Right ventricle myocardium superior (tissue), 1 donor: ENCODE data around the gene CPT1B. TPM values are rescaled to one million over a fixed set of nuclear protein-coding genes. Genes with fewer than 3 reads are reported as not detected.
"Not testable (repeated sequence)": the region's sequence is repeated elsewhere in the genome, so short reads cannot be mapped to it uniquely, and the experiment has no call there.

Source experiments
- ATAC-seq: fragments of 200-7000 bp; cut with Tn5 transposase; one replicate; pipeline ENCODE4 v1.9.1; 2020; ENCODE audit warnings: mild to moderate bottlenecking; ENCODE audit not compliant: poor library complexity
- DNase-seq: peaks from one replicate; pipeline ENCODE4 v3.0.0-alpha.2; 2020
- intact Hi-C: fragments of 100-400 bp; cut with DNase I; formaldehyde crosslinking; loops from one replicate; pipeline ENCODE4 v1.11.2; 2022
- total RNA-seq: library from RNA; stranded (reverse); fragmentation: NEBNext Ultra II Directional; extraction: Animal tissue kit (Norgen Biotek cat#: 25700); gene quantifications from one replicate; pipeline ENCODE4 v1.2.1, GENCODE V29; 2021
- donor health status: DM: no; HTN: yes; CAD: no; lungs with severe emphysema.

The CPT1B gene
- total RNA-seq, 1 donor from 2014 or later = 402 TPM

GRCh38 chr22:50526108-50526833, 52.0 kb downstream of the CPT1B start:
- DNase-seq (peak; percentile 91), ATAC-seq (peak; percentile 30)
- intact Hi-C loops = no loop called here

- ATAC-seq (peak; percentile 14), DNase-seq (no peak)
- intact Hi-C loops = no loop called here
Measured at GRCh38 chr22:50525858-50526107, 52.4 kb downstream of the CPT1B start.

GRCh38 chr22:50525104-50525857, 52.9 kb downstream of the CPT1B start, which contains the start of gene SCO2:
TSS of gene SCO2 (minus strand) at chr22:50525598. CDS start at chr22:50524411, 1,187 bp downstream.
- intact Hi-C loops = no loop called here

DNA sequence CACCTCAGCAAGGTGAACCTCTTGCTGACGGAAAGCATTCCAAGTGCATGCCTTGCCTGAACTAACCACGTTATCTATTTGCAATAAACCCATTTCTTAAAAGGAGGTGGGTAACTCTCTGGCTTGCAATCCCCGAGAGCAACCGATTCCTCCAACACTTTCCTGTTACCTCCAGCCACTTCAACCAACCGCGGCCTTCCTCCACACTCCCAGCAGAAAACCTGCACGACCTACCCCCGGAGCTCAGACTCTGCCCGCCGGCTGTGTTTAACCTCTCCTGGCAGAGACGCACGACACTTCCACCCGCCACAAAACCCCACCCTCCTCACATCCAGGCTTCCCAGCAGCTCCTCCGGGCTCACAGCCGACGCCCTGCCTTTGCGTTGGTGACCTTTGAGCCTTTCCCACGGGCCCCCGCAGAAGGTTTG, 53.5 kb downstream of the CPT1B start:
- ATAC-seq = no peak
- DNase-seq = no peak
- intact Hi-C loops = no loop called here

More at GRCh38 chr22:50525104-50525857, 52.9 kb downstream of the CPT1B start, which contains the start of gene SCO2:
- DNase-seq (peak; percentile 98), ATAC-seq (peak; percentile 78)

DNA sequence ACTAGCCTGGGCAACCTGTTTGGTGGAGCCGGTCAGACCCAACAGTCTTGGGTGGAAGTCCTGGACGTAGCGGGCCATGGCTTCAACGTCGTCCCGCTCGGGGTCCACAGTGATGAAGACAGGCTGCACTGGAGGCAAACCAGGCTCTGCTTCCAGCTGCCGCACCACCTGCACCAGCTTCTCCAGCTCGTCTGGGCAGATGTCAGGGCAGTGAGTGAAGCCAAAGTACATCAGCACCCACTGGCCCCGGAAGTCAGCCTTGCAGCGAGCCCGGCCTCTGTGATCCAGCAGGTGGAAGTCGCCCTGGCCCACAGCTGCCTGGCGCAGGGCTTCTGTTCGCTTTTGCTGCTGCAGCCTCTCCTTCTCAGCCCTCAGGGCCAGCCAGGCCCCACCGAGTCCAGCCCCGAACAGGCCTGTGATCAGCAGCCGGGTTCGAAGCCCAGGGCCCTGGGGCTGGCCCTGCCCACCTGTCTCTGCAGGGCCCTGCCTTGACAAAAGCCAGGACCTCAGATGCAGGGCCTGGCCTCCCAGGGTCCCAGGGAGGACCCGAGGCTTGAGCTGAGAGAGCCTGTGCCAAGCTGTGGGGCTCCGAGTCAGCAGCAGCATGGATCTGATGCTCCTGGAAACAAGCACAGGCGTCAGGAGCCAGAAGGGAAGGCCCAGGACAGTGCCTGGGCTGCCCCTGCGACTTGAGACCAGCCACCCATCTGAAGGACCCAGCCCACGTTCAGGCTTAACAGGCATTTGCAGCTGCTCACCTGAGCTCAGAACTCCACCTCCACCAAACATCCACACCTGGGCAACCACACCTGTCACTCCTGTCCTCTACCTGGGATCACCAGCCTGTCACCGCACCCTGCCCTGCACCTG, 54.2 kb downstream of the CPT1B start:
- intact Hi-C loops = no loop called here
- DNase-seq (no peak), ATAC-seq (no peak)

- intact Hi-C loops = no loop called here
- DNase-seq = no peak
- ATAC-seq = no peak
Measured at GRCh38 chr22:50523458-50523805, 54.8 kb downstream of the CPT1B start.

DNA sequence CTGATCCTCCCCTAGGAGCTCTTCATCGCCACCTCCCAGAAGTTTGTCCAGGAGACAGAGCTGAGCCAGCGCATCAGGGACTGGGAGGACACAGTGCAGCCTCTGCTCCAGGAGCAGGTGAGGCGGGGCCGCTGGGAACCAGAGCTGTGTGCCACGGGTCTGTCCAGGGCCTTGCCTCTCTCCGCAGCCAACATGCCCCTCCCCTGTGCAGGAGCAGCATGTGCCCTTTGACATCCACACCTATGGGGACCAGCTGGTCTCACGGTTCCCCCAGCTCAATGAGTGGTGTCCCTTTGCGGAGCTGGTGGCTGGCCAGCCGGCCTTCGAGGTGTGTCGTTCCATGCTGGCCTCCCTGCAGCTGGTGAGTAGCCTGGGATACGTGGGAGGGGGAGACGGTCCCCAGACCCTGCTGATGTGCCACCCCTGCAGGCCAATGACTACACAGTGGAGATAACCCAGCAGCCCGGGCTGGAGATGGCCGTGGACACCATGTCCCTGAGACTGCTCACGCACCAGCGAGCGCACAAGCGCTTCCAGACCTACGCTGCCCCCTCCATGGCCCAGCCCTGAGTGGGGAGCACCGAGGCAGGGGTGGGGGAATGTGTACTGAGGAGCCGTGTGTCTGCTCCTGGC, 55.3 kb downstream of the CPT1B start:
- no peak for ATAC-seq
- no peak for DNase-seq
- intact Hi-C loops = no loop called here

DNA sequence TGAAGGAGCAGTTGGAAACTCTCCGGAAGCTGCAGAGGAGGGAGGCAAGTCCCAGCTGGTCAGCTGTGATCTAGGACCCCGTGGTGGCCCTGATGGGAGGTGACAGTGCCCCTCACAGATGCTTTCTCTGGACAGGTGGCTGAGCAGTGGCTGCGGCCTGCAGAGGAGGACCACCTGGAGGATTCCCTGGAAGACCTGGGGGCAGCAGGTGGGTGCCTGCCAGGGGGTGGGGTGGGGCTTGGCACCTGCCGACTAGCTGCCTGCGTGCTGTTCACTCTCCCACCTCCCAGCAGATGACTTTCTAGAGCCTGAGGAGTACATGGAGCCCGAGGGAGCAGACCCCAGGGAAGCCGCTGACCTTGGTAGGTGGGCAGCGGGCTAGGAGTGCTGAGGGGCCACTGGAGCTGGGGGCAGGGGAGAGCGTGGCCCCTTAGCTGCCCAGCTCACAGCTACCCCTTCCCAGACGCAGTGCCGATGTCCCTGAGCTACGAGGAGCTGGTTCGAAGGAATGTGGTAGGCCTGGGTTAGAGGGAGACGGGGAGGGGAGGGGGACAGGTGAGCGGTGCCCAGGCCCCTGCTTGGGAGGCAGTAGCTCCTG, 55.9 kb downstream of the CPT1B start:
- intact Hi-C loops = no loop called here
- ATAC-seq = no peak
- no peak for DNase-seq

GRCh38 chr22:50521710-50522109, 56.5 kb downstream of the CPT1B start:
- no peak for DNase-seq
- intact Hi-C loops = no loop called here

GRCh38 chr22:50520826-50521453, 57.3 kb downstream of the CPT1B start:
- ATAC-seq = no peak
- no peak for DNase-seq
- intact Hi-C loops = no loop called here

More at GRCh38 chr22:50521710-50522109, 56.5 kb downstream of the CPT1B start:
- no peak for ATAC-seq

DNA sequence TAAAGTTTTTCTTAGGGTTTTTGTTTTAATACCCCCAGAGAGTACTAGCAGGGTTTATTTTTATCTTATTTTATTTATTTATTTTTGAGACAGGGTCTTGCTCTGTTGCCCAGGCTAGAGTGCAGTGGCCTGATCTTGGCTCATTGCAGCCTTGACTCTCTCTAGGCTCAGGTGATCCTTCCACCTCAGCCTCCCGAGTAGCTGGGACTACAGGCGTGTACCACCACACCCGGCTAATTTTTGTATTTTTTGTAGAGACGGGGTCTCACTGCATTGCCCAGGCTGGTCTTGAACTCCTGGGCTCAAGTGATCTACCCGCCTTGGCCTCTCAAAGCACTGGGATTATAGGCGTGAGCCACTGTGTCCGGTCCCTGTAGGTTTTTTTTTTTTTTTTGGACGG, 58.0 kb downstream of the CPT1B start:
- DNase-seq, intact Hi-C loops, ATAC-seq: not testable (repeated sequence)

DNA sequence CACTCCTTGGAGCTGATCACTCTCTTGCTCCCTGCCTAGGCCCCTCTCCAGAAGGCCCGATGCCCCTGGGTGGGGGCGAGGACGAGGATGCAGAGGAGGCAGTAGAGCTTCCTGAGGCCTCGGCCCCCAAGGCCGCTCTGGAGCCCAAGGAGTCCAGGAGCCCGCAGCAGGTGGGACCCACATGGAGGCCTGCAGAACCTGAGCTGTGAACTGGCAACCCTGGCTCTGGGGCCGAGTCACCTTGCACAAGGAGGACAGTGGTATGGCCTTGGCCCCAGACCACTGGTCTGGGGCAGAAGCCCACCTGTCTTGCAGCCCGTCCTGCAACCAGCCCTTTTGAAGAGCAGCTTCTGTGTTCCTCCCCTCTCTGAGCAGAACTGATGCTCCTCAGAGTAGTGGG, 59.1 kb downstream of the CPT1B start:
- DNase-seq (no peak), ATAC-seq (no peak)

More for the DNA sequence above, 59.1 kb downstream of the CPT1B start:
- intact Hi-C loops = no loop called here

Other genes starting within 250 kb of the CPT1B start
- gene PPP6R2, start 235.1 kb downstream of the CPT1B start, total RNA-seq = 40.4 TPM
- 46.6 TPM for gene SBF1, start 103.4 kb downstream of the CPT1B start, total RNA-seq
- not detected for gene ADM2, start 96.9 kb downstream of the CPT1B start, total RNA-seq
- gene MIOX, start 91.6 kb downstream of the CPT1B start, total RNA-seq = not detected
- gene LMF2, start 70.7 kb downstream of the CPT1B start, total RNA-seq = 25.3 TPM
- 28.8 TPM for gene NCAPH2, start 70.2 kb downstream of the CPT1B start, total RNA-seq
- not detected for gene SCO2, start 52.8 kb downstream of the CPT1B start, total RNA-seq
- 11.8 TPM for gene TYMP, start 48.4 kb downstream of the CPT1B start, total RNA-seq
- not detected for gene KLHDC7B, start 32.5 kb downstream of the CPT1B start, total RNA-seq
- gene SYCE3, start 15.5 kb downstream of the CPT1B start, total RNA-seq = not detected
- gene CHKB, start 4.4 kb upstream of the CPT1B start, total RNA-seq = 36.0 TPM
- gene MAPK8IP2, start 22.4 kb upstream of the CPT1B start, total RNA-seq = 0.62 TPM
- 19.1 TPM for gene ARSA, start 49.7 kb upstream of the CPT1B start, total RNA-seq
- 19.3 TPM for gene SHANK3, start 94.4 kb upstream of the CPT1B start, total RNA-seq
- 0.43 TPM for gene ACR, start 159.8 kb upstream of the CPT1B start, total RNA-seq
- 9.7 TPM for gene RABL2B, start 205.2 kb upstream of the CPT1B start, total RNA-seq